BE2C (cell line): ENCODE measurements around the gene NR4A3.

Experiments
- DNase-seq: peaks from one replicate; pipeline ENCODE4 v3.0.0-alpha.2; 2020
- H3K27me3 ChIP-seq: fragments of 250-450 bp; sonication (Bioruptor Pico); 2 replicates; pipeline ENCODE4 v1.5.1; 2020; ENCODE audit warnings: mild to moderate bottlenecking
- H3K36me3 ChIP-seq: fragments of 250-450 bp; sonication (Bioruptor Pico); 2 replicates; pipeline ENCODE4 v1.5.1; 2020; ENCODE audit warnings: mild to moderate bottlenecking
- H3K4me1 ChIP-seq: fragments of 250-450 bp; sonication (Bioruptor Pico); 2 replicates; pipeline ENCODE4 v1.5.1; 2020
- H3K4me3 ChIP-seq: 2 replicates; pipeline ENCODE4 v1.5.1; 2011; ENCODE audit warnings: low read depth, low read length
- H3K9me3 ChIP-seq: fragments of 250-450 bp; sonication (Bioruptor Pico); 2 replicates; pipeline ENCODE4 v1.5.1; 2020
- CTCF ChIP-seq: IDR thresholded peaks from 2 replicates; pipeline ENCODE4 v1.5.1; 2012; ENCODE audit warnings: mild to moderate bottlenecking, low read depth, low read length

Gene NR4A3

DNA sequence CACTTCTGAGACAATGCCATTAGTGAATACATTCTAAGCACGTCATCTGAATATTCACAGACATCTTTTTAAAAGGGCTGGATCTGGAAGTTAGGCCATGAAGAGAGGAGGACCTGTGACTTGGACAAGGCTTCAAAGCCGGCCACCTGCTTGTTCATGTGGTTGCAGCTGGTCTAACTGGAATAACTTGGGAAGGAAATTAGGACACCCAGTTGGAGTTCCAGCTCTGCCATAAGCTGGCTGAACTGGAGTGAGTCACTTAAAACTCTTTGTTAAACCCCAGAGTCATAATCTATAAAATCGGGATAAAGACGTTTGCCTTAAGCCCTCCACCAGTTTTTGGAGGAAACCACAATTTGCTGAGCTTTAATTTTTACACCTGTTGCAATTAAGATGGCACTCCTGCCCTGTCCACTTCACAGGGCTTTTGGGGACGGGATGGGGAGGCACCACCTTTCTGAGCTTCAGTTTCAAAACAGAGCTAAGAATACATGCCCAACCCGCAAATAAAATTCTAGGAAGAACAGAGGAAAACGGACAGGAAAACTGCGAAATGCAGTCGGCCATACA lies 84.2 kb downstream of the NR4A3 start:
- H3K4me3 ChIP-seq = peak overlapping the region; percentile 92
- DNase-seq = no peak

GRCh38 chr9:99906403-99907207 lies 84.9 kb downstream of the NR4A3 start, which contains the start of gene STX17:
Gene STX17, plus strand, starts transcription at chr9:99906654. Its CDS starts 8,586 bp downstream, at chr9:99915240.
- DNase-seq = peak; percentile 88
- H3K4me1 ChIP-seq = no peaks in the 10 kb centered on the region
- no peaks in the 10 kb centered on the region for H3K9me3 ChIP-seq
- peak within 1 kb of the TSS; percentile 92 for H3K4me3 ChIP-seq
- H3K27me3 ChIP-seq = no peaks in the 10 kb centered on the region
- TF ChIP-seq CTCF = no peak
- no peaks in the 10 kb centered on the region for H3K36me3 ChIP-seq

More for the DNA sequence above, 84.2 kb downstream of the NR4A3 start:
- no peaks in the 10 kb centered on the region for H3K36me3 ChIP-seq
- TF ChIP-seq CTCF = no peak
- H3K27me3 ChIP-seq = no peaks in the 10 kb centered on the region
- H3K9me3 ChIP-seq = no peaks in the 10 kb centered on the region
- H3K4me1 ChIP-seq = no peaks in the 10 kb centered on the region

DNA sequence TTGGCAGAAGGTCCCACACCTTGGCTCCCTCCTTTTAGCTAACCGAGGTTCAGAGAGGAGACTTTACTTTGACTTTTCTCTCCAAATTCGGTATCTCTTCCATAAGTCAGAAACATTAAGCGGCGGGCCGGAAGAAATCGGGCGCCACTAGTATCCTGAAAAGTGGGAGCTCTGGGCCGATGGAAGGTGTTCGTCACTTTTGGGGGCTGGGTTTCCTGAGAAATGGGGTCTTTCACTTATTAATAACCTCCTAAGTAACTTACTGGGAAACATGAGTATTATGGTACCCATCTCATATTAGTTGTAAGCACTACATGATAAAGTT lies 85.5 kb downstream of the NR4A3 start:
- Histone ChIP-seq H3K4me3 (peak overlapping the region; percentile 92), H3K4me1 (no peaks in the 10 kb centered on the region), H3K9me3 (no peaks in the 10 kb centered on the region), H3K36me3 (no peaks in the 10 kb centered on the region), H3K27me3 (no peaks in the 10 kb centered on the region)
- no peak for TF ChIP-seq CTCF
- no peak for DNase-seq

DNA sequence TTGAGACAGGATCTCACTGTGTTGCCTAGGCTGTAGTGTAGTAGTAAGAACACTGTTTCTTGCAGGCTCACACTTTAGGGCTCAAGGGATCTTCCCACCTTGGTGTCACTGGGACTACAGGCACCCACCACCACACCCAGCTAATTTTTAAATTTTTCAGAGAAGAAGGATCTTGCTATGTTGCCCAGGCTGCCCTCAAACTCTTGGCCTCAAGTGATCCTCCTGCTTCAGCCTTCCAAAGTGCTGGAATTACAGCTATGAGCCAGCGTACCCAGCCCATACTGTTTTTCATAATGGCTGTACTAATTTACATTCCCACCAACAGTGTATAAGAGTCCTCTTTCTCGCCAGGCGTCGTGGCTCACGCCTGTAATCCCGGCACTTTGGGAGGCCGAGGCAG lies 89.9 kb downstream of the NR4A3 start:
- no peak for TF ChIP-seq CTCF
- DNase-seq = no peak
- H3K4me1 ChIP-seq = no peaks in the 10 kb centered on the region
- no peak overlapping the region for H3K4me3 ChIP-seq
- H3K36me3 ChIP-seq = peaks cover 3% of the 10 kb centered on the region
- H3K27me3 ChIP-seq = no peaks in the 10 kb centered on the region
- no peaks in the 10 kb centered on the region for H3K9me3 ChIP-seq
